Left ventricle myocardium inferior (tissue), 1 donor: ENCODE results near the gene NMT1. TPM values are rescaled to one million over a fixed set of nuclear protein-coding genes. Genes with fewer than 3 reads are reported as not detected.

ENCODE experiments used
- DNase-seq: peaks from one replicate; pipeline ENCODE4 v3.0.0-alpha.2; 2020
- H3K27ac ChIP-seq: fragments of 200-600 bp; replicated peaks from 2 replicates; pipeline ENCODE4 v1.8.0; 2021
- H3K27me3 ChIP-seq: fragments of 200-600 bp; 2 replicates; pipeline ENCODE4 v1.8.0; 2021; ENCODE audit warnings: low read depth
- H3K36me3 ChIP-seq: fragments of 200-600 bp; 2 replicates; pipeline ENCODE4 v1.8.0; 2021
- H3K4me1 ChIP-seq: fragments of 200-600 bp; 2 replicates; pipeline ENCODE4 v1.8.0; 2021
- H3K4me3 ChIP-seq: fragments of 200-600 bp; 2 replicates; pipeline ENCODE4 v1.8.0; 2021; ENCODE audit warnings: mild to moderate bottlenecking, moderate library complexity
- H3K9me3 ChIP-seq: fragments of 200-600 bp; replicated peaks from 2 replicates; pipeline ENCODE4 v1.8.0; 2021
- CTCF ChIP-seq: fragments of 200-600 bp; IDR thresholded peaks from 2 replicates; pipeline ENCODE4 v1.8.0; 2021; ENCODE audit warnings: antibody characterized with exemption, mild to moderate bottlenecking, borderline replicate concordance
- intact Hi-C: fragments of 100-400 bp; cut with micrococcal nuclease; formaldehyde crosslinking; loops from one replicate; pipeline ENCODE4 v1.11.0; 2022
- total RNA-seq: library from RNA; stranded (reverse); fragmentation: NEBNext Ultra II Directional; extraction: Animal tissue kit (Norgen Biotek cat#: 25700); gene quantifications from one replicate; pipeline ENCODE4 v1.2.1, GENCODE V29; 2021
- donor health status: DM: no; HTN: yes; CAD: no; lungs with severe emphysema.

The NMT1 gene
- total RNA-seq, 1 donor from 2014 or later = 86.0 TPM

- Histone ChIP-seq H3K4me3 (no peak overlapping the region), H3K4me1 (peaks cover 27% of the 10 kb centered on the region), H3K27ac (no peak overlapping the region), H3K36me3 (peaks cover 22% of the 10 kb centered on the region), H3K9me3 (no peaks in the 10 kb centered on the region), H3K27me3 (no peaks in the 10 kb centered on the region)
- DNase-seq = peak; percentile 12
- intact Hi-C loops = loop anchor here (5.0 kb wide), 1 partner anchor 60 kb away; no protein-coding TSS in a partner anchor
- no peak for TF ChIP-seq CTCF
These were observed 76.6 kb downstream of the NMT1 start for GRCh38 chr17:45137561-45138305.

- peak; percentile 13 for DNase-seq
- no peak for TF ChIP-seq CTCF
- Histone ChIP-seq H3K4me3 (no peak overlapping the region), H3K9me3 (no peaks in the 10 kb centered on the region), H3K27ac (no peak overlapping the region), H3K36me3 (peaks cover 22% of the 10 kb centered on the region), H3K27me3 (no peaks in the 10 kb centered on the region), H3K4me1 (peaks cover 32% of the 10 kb centered on the region)
- intact Hi-C loops = loop anchor here (5.0 kb wide), 1 partner anchor 58 kb away; no protein-coding TSS in a partner anchor
These were observed 77.9 kb downstream of the NMT1 start for GRCh38 chr17:45138911-45139532.

GRCh38 chr17:45139533-45139920, 78.4 kb downstream of the NMT1 start:
- TF ChIP-seq CTCF = no peak
- H3K27me3 ChIP-seq = no peaks in the 10 kb centered on the region
- H3K9me3 ChIP-seq = no peaks in the 10 kb centered on the region
- no peak overlapping the region for H3K27ac ChIP-seq
- peaks cover 22% of the 10 kb centered on the region for H3K36me3 ChIP-seq
- no peak overlapping the region for H3K4me3 ChIP-seq
- no peak for DNase-seq
- peaks cover 37% of the 10 kb centered on the region for H3K4me1 ChIP-seq
- intact Hi-C loops = loop anchor here (5.0 kb wide), 1 partner anchor 58 kb away; no protein-coding TSS in a partner anchor

GRCh38 chr17:45143094-45143670, 82.1 kb downstream of the NMT1 start:
- Histone ChIP-seq H3K36me3 (peaks cover 14% of the 10 kb centered on the region), H3K9me3 (no peaks in the 10 kb centered on the region), H3K4me3 (peak overlapping the region; percentile 66), H3K27me3 (no peaks in the 10 kb centered on the region), H3K4me1 (peaks cover 45% of the 10 kb centered on the region), H3K27ac (peak overlapping the region; percentile 88)
- TF ChIP-seq CTCF = no peak
- DNase-seq = peak; percentile 15
- intact Hi-C loops = no loop called here

GRCh38 chr17:45143767-45144198, 82.7 kb downstream of the NMT1 start:
- H3K9me3 ChIP-seq = no peaks in the 10 kb centered on the region
- DNase-seq = peak; percentile 92
- peak overlapping the region; percentile 66 for H3K4me3 ChIP-seq
- H3K27me3 ChIP-seq = no peaks in the 10 kb centered on the region
- TF ChIP-seq CTCF = no peak
- peaks cover 9% of the 10 kb centered on the region for H3K36me3 ChIP-seq
- intact Hi-C loops = no loop called here
- H3K4me1 ChIP-seq = peaks cover 49% of the 10 kb centered on the region
- H3K27ac ChIP-seq = peak overlapping the region; percentile 88
